ENCODE data around the gene LCNL1. TPM values are rescaled to one million over a fixed set of nuclear protein-coding genes. Genes with fewer than 3 reads are reported as not detected.

The LCNL1 gene
- under 1 TPM; 0.03 to 0.23 (median 0.12) TPM for polyA plus RNA-seq (ENCODE audit: insufficient read length in 3 of 3)

- DNase-seq (ENCODE audit: low read depth in 3 of 3, low spot score in 2 of 3) = no peak
Measured at GRCh38 chr9:136982232-136983051, at the start of gene LCNL1. LCNL1 (plus strand) TSS chr9:136982993; CDS start chr9:136983587, 594 bp downstream.

- DNase-seq (ENCODE audit: low read depth in 3 of 3, low spot score in 2 of 3) = no peak
Measured at GRCh38 chr9:136934277-136934676, 48.5 kb upstream of the LCNL1 start.

- DNase-seq (ENCODE audit: low read depth in 3 of 3, low spot score in 2 of 3) = no peak
Measured at GRCh38 chr9:136935651-136936050, 47.1 kb upstream of the LCNL1 start.

GRCh38 chr9:136936645-136937170 is 46.1 kb upstream of the LCNL1 start:
- no peak for DNase-seq (ENCODE audit: low read depth in 3 of 3, low spot score in 2 of 3)

GRCh38 chr9:136937186-136938001 is 45.4 kb upstream of the LCNL1 start:
- DNase-seq (ENCODE audit: low read depth in 3 of 3, low spot score in 2 of 3) = no peak

GRCh38 chr9:136939431-136939995 is 43.3 kb upstream of the LCNL1 start:
- no peak for DNase-seq (ENCODE audit: low read depth in 3 of 3, low spot score in 2 of 3)

- DNase-seq (ENCODE audit: low read depth in 3 of 3, low spot score in 2 of 3) = no peak
Measured at GRCh38 chr9:136939996-136940525, 42.7 kb upstream of the LCNL1 start.

- no peak for DNase-seq (ENCODE audit: low read depth in 3 of 3, low spot score in 2 of 3)
Measured at GRCh38 chr9:136940526-136941230, 42.1 kb upstream of the LCNL1 start.

- DNase-seq (ENCODE audit: low read depth in 3 of 3, low spot score in 2 of 3) = no peak
Measured at GRCh38 chr9:136941231-136942111, 41.3 kb upstream of the LCNL1 start.

- no peak for DNase-seq (ENCODE audit: low read depth in 3 of 3, low spot score in 2 of 3)
Measured at GRCh38 chr9:136942112-136942880, 40.5 kb upstream of the LCNL1 start.

- DNase-seq (ENCODE audit: low read depth in 3 of 3, low spot score in 2 of 3) = no peak
Measured at GRCh38 chr9:136942881-136943230, 39.9 kb upstream of the LCNL1 start.

GRCh38 chr9:136943291-136944211 is 39.2 kb upstream of the LCNL1 start:
- DNase-seq (ENCODE audit: low read depth in 3 of 3, low spot score in 2 of 3) = no peak

GRCh38 chr9:136944212-136944518 is 38.6 kb upstream of the LCNL1 start:
- no peak for DNase-seq (ENCODE audit: low read depth in 3 of 3, low spot score in 2 of 3)

GRCh38 chr9:136944519-136945332 is 38.1 kb upstream of the LCNL1 start, which contains the start of the genes C8G and FBXW5:
C8G (plus strand) TSS chr9:136945243; CDS start chr9:136945321, 78 bp downstream.
FBXW5 (minus strand) TSS chr9:136944738; CDS start chr9:136944083, 655 bp downstream.
- DNase-seq (ENCODE audit: low read depth in 3 of 3, low spot score in 2 of 3) = peak; percentile 81 to 88 (median 87)

GRCh38 chr9:136945333-136946227 is 37.2 kb upstream of the LCNL1 start:
- no peak for DNase-seq (ENCODE audit: low read depth in 3 of 3, low spot score in 2 of 3)
